Measurements from ENCODE around the gene PTPRN2.

The PTPRN2 gene

DNA sequence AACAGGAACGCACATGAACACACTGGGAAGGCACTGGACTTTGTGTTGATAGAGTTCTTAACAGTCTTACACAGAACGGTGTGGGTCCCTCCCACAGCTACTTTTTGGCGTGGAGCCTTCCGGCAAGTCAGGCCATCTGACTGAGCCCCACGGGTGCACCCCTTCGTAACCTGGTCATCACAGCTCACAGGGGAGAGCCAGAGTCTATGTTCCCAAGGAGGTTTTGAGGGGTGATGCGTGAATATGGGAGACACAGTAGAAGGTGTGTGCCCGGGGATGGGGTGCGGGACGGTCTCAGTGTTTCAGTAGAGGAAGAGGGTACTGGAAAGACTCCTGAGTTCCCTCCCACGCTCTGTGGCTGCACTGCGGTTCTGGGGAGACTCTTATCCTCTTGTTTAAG, 959.2 kb downstream of the PTPRN2 start:
- in situ Hi-C loops (cut with MboI; ENCODE audit: low pct_unique_long_range_greater_than_20kb, low sequenced_read_pairs, unreplicated experiment): no loop called here
- TF ChIP-seq, protein P1, sequence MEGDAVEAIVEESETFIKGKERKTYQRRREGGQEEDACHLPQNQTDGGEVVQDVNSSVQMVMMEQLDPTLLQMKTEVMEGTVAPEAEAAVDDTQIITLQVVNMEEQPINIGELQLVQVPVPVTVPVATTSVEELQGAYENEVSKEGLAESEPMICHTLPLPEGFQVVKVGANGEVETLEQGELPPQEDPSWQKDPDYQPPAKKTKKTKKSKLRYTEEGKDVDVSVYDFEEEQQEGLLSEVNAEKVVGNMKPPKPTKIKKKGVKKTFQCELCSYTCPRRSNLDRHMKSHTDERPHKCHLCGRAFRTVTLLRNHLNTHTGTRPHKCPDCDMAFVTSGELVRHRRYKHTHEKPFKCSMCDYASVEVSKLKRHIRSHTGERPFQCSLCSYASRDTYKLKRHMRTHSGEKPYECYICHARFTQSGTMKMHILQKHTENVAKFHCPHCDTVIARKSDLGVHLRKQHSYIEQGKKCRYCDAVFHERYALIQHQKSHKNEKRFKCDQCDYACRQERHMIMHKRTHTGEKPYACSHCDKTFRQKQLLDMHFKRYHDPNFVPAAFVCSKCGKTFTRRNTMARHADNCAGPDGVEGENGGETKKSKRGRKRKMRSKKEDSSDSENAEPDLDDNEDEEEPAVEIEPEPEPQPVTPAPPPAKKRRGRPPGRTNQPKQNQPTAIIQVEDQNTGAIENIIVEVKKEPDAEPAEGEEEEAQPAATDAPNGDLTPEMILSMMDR (IDR thresholded peaks at IDR 0.05; ENCODE audit: extremely low read depth, insufficient read depth, missing control alignments): no peak
- DNase-seq (ENCODE audit: low spot score): no peak

DNA sequence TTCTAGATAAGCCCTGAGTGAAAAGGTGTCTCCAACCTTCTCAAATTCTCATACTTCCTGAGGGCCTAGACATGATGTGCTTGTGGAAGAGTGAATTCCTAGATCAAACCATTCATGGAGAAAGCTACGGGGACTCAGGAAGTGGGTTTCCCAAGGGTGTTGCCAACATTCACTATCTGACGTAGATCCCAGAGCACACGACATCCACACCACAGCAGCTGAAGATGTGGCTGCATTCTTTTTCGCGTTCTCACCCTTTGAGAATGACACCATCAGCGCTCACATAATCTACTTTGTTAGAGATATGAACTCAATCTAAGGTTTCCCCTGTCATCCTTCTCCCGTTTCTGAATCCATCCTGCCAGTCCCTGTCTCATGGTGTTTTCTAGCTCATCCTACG, 960.0 kb downstream of the PTPRN2 start:
- DNase-seq (ENCODE audit: low spot score): no peak
- in situ Hi-C loops (cut with MboI; ENCODE audit: low pct_unique_long_range_greater_than_20kb, low sequenced_read_pairs, unreplicated experiment): no loop called here
- TF ChIP-seq, protein P1 (IDR thresholded peaks at IDR 0.05; ENCODE audit: extremely low read depth, insufficient read depth, missing control alignments): no peak

DNA sequence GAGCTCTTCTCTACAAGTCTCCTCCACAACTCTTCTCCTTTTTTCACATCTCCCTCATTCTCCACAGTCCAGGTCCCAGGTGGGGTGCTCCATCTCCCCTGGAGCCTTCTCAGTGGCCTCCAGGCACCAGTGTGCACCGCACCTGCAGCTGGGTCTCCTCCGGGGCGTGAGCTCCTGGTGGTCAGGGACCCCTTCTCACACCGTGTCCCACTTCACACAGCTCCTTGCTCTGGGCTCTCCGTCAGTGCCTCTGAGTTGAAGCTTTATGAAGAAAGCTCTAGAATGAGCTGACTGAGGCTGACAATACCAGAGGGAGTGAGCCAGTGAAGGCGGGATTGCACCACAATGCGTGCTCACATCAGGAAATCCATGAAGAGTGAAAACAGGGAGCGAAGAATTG, 960.6 kb downstream of the PTPRN2 start:
- in situ Hi-C loops (cut with MboI; ENCODE audit: low pct_unique_long_range_greater_than_20kb, low sequenced_read_pairs, unreplicated experiment): no loop called here
- TF ChIP-seq, protein P1 (IDR thresholded peaks at IDR 0.05; ENCODE audit: extremely low read depth, insufficient read depth, missing control alignments): no peak
- DNase-seq (ENCODE audit: low spot score): no peak

DNA sequence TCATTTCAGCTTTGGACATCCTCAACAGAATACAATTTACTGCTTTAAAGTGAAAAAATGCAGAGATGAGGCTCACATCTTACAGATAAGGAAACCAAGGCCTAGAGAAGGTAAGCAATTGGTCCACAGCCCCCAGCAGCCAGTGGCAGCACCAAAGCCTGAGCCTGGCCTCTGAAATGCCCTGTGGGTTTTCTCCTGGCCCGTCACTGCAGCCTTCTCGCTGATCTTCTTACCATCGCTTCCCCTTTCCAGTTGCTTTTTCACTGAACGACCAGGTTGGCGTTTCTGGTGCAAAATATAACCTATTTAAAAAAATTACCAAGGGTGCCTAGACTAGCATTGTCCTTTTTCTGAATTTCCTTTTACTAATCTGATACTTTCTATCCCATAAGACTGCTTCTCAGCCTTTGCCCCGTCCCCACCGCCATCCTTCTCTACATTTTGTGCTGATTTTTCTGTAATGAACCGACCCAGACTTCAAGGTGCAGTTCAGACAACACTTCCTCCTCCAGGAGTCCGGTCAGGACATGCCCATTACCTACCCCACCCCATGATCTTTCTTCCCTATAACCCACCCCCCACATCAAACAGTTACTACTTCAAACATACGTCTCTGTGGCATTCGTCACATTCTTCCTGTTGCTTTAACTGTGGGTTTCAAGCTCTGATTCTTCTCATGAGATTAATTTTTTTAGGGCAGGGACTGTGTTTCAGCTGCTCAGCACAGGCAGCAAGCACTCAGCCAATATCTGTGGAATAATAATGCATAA, 961.5 kb downstream of the PTPRN2 start:
- in situ Hi-C loops (cut with MboI; ENCODE audit: low pct_unique_long_range_greater_than_20kb, low sequenced_read_pairs, unreplicated experiment): no loop called here
- no peak for DNase-seq (ENCODE audit: low spot score)

DNA sequence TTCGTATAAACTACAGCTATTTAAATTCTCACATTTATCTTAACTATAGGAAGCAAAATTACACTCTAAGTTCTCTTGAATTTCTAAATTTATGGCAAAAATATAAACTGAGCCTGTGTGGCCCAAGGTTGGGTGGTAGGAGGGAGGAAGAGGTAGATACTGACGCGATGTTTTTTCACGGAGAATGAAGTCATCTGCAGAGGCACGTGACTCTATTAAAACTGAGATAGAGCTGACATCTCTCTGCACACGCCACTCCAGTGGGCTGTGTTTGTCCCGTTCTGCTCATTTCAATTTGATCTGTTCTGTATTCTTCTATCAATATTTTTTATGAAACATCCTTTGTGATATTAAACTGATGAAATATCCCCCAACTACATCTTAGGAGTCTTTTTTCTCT, 964.1 kb downstream of the PTPRN2 start:
- TF ChIP-seq, protein P1 (IDR thresholded peaks at IDR 0.05; ENCODE audit: extremely low read depth, insufficient read depth, missing control alignments): no peak
- no peak for DNase-seq (ENCODE audit: low spot score)
- in situ Hi-C loops (cut with MboI; ENCODE audit: low pct_unique_long_range_greater_than_20kb, low sequenced_read_pairs, unreplicated experiment): no loop called here

More for the DNA sequence above, 961.5 kb downstream of the PTPRN2 start:
- TF ChIP-seq, protein P1 (IDR thresholded peaks at IDR 0.05; ENCODE audit: extremely low read depth, insufficient read depth, missing control alignments): no peak

DNA sequence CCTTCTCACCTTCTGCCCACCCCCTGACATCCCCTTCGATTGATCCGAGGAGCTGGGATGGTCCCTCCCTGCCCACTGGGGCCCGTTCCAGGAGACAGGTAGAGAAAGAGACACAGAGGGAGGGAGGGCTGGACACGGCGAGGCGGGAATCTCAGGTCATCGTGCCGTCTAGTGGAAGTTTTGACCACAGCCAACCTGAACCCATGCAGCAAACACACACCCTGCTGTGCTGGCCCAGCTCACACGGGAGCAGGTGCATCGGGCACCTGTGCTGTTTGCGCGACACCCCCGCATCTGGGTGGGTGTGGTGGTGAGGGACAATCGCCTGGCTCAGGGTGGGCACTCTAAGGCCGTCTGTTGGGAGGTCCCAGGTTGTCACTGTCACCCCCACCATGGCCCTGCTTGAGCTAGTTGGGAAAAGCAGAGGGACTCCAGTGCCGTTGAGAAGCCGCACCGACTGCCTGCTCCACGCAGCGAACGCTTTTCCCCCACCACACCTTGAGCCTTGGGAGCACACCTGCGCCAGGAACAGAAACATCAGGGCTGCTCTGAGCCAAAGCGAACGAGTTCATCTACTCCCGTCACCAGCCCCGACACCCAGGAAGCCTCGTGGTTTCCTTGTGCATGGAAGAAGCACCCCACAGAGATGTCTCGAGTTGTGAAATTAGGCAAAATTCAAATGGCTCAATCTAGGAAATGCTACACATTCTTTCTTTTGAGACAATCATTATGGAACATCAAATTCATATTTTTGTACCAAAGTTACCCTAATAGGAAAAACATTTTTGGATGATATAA, 965.0 kb downstream of the PTPRN2 start:
- DNase-seq (ENCODE audit: low spot score): no peak
- in situ Hi-C loops (cut with MboI; ENCODE audit: low pct_unique_long_range_greater_than_20kb, low sequenced_read_pairs, unreplicated experiment): no loop called here
- TF ChIP-seq, protein P1 (IDR thresholded peaks at IDR 0.05; ENCODE audit: extremely low read depth, insufficient read depth, missing control alignments): no peak
